H1 (cell line): ENCODE results near the gene CHST8. TPM values are rescaled to one million over a fixed set of nuclear protein-coding genes. Genes with fewer than 3 reads are reported as not detected.

ENCODE experiments used
- ATF3 ChIP-seq: IDR thresholded peaks from 2 replicates; pipeline ENCODE4 v1.6.1; 2011; ENCODE audit warnings: low read depth, mild to moderate bottlenecking, low read length; ENCODE audit not compliant: insufficient read depth
- BRCA1 ChIP-seq: IDR thresholded peaks from 2 replicates; pipeline ENCODE4 v1.6.1; 2012; ENCODE audit warnings: low read depth, low read length, improper control_type of control experiment
- GABPA ChIP-seq: IDR thresholded peaks from 2 replicates; pipeline ENCODE4 v1.6.1; 2011; ENCODE audit warnings: mild to moderate bottlenecking, low read length, moderate library complexity, borderline replicate concordance; ENCODE audit not compliant: insufficient read depth
- RFX5 ChIP-seq: IDR thresholded peaks from 2 replicates; pipeline ENCODE4 v1.6.1; 2011; ENCODE audit warnings: low read depth, low read length, improper control_type of control experiment, borderline replicate concordance
- RNF2 ChIP-seq: fragments of 200-900, 300-1000 bp; sonication (generic); IDR thresholded peaks from 2 replicates; pipeline ENCODE4 v1.7.1; 2016; ENCODE audit warnings: borderline replicate concordance, low read depth, mild to moderate bottlenecking, antibody characterized with exemption, low read length; ENCODE audit not compliant: poor library complexity, severe bottlenecking; ENCODE audit errors: missing control alignments
- TEAD4 ChIP-seq: IDR thresholded peaks from 2 replicates; pipeline ENCODE4 v1.6.1; 2012; ENCODE audit warnings: low read depth, low read length, inconsistent platforms, mixed read lengths
- polyA plus RNA-seq, 7 experiments: library from polyadenylated mRNA; depleted of rRNA in 3 of 7; stranded (reverse) in 5 of 7; unstranded in 2 of 7; fragments of >200 nt in 5 of 7; fragments of 200-250 nt in 2 of 7; gene quantifications; 1 replicate in 5 of 7; 2 replicates in 1 of 7; 4 replicates in 1 of 7; pipeline versions ENCODE4 v1.2.1 to v1.2.3, GENCODE V29; 2011 to 2013; ENCODE audit warnings: missing spikeins in 2 of 7, mixed read lengths in 2 of 7
- total RNA-seq: library from RNA; stranded (reverse); fragmentation: NEBNext Ultra II Directional; extraction: Animal tissue kit (Norgen Biotek cat#: 25700); gene quantifications from 2 replicates; pipeline ENCODE4 v1.2.1, GENCODE V29; 2021
- TF ChIP-seq, protein P1 (sequence below): fragments of 300-600 bp; sonication (generic); IDR thresholded peaks from 2 replicates; pipeline ENCODE4 v1.7.1; 2012; ENCODE audit warnings: low read length, moderate library complexity, mild to moderate bottlenecking, inconsistent platforms; ENCODE audit not compliant: insufficient replicate concordance
- TF ChIP-seq, protein P2 (sequence below), 3 experiments: IDR thresholded peaks; 1 replicate in 2 of 3; 2 replicates in 1 of 3; pipeline versions ENCODE4 v1.5.1 to v1.6.1; 2011; ENCODE audit warnings: low read length in 3 of 3, mild to moderate bottlenecking in 3 of 3, inconsistent platforms in 2 of 3, low read depth in 1 of 3, moderate library complexity in 1 of 3; ENCODE audit not compliant: insufficient read depth in 1 of 3; ENCODE audit errors: control extremely low read depth in 1 of 3

CHST8 gene
- total and polyA plus RNA-seq, 2 of the 8 experiments (the other 6 are each of a cell fraction or from before 2014, with no cell fraction given) = 10.8 to 28.2 TPM

DNA sequence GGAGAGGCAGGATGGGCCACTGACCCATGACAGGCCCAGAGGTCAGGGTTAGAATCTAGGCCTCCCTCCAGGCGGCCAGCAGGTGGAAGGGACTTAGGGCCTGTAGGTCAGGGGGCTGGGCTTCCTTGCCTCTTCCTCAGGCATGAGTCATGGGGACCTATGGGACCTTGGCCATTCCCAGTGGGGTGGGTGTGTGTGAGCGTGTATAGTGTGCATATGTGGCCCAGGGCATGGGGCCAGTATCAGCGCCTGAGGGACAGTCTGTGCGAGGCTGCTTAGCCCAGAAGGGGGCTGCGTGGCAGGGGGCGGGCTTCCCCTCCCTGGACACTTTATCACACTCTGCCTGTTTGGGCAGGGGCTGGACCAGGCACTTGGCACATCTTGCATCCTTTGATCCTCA lies 188.2 kb downstream of the CHST8 start (continued):
- TF ChIP-seq, protein P1, sequence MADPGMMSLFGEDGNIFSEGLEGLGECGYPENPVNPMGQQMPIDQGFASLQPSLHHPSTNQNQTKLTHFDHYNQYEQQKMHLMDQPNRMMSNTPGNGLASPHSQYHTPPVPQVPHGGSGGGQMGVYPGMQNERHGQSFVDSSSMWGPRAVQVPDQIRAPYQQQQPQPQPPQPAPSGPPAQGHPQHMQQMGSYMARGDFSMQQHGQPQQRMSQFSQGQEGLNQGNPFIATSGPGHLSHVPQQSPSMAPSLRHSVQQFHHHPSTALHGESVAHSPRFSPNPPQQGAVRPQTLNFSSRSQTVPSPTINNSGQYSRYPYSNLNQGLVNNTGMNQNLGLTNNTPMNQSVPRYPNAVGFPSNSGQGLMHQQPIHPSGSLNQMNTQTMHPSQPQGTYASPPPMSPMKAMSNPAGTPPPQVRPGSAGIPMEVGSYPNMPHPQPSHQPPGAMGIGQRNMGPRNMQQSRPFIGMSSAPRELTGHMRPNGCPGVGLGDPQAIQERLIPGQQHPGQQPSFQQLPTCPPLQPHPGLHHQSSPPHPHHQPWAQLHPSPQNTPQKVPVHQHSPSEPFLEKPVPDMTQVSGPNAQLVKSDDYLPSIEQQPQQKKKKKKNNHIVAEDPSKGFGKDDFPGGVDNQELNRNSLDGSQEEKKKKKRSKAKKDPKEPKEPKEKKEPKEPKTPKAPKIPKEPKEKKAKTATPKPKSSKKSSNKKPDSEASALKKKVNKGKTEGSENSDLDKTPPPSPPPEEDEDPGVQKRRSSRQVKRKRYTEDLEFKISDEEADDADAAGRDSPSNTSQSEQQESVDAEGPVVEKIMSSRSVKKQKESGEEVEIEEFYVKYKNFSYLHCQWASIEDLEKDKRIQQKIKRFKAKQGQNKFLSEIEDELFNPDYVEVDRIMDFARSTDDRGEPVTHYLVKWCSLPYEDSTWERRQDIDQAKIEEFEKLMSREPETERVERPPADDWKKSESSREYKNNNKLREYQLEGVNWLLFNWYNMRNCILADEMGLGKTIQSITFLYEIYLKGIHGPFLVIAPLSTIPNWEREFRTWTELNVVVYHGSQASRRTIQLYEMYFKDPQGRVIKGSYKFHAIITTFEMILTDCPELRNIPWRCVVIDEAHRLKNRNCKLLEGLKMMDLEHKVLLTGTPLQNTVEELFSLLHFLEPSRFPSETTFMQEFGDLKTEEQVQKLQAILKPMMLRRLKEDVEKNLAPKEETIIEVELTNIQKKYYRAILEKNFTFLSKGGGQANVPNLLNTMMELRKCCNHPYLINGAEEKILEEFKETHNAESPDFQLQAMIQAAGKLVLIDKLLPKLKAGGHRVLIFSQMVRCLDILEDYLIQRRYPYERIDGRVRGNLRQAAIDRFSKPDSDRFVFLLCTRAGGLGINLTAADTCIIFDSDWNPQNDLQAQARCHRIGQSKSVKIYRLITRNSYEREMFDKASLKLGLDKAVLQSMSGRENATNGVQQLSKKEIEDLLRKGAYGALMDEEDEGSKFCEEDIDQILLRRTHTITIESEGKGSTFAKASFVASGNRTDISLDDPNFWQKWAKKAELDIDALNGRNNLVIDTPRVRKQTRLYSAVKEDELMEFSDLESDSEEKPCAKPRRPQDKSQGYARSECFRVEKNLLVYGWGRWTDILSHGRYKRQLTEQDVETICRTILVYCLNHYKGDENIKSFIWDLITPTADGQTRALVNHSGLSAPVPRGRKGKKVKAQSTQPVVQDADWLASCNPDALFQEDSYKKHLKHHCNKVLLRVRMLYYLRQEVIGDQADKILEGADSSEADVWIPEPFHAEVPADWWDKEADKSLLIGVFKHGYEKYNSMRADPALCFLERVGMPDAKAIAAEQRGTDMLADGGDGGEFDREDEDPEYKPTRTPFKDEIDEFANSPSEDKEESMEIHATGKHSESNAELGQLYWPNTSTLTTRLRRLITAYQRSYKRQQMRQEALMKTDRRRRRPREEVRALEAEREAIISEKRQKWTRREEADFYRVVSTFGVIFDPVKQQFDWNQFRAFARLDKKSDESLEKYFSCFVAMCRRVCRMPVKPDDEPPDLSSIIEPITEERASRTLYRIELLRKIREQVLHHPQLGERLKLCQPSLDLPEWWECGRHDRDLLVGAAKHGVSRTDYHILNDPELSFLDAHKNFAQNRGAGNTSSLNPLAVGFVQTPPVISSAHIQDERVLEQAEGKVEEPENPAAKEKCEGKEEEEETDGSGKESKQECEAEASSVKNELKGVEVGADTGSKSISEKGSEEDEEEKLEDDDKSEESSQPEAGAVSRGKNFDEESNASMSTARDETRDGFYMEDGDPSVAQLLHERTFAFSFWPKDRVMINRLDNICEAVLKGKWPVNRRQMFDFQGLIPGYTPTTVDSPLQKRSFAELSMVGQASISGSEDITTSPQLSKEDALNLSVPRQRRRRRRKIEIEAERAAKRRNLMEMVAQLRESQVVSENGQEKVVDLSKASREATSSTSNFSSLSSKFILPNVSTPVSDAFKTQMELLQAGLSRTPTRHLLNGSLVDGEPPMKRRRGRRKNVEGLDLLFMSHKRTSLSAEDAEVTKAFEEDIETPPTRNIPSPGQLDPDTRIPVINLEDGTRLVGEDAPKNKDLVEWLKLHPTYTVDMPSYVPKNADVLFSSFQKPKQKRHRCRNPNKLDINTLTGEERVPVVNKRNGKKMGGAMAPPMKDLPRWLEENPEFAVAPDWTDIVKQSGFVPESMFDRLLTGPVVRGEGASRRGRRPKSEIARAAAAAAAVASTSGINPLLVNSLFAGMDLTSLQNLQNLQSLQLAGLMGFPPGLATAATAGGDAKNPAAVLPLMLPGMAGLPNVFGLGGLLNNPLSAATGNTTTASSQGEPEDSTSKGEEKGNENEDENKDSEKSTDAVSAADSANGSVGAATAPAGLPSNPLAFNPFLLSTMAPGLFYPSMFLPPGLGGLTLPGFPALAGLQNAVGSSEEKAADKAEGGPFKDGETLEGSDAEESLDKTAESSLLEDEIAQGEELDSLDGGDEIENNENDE = no peak
- TF ChIP-seq, protein P2, sequence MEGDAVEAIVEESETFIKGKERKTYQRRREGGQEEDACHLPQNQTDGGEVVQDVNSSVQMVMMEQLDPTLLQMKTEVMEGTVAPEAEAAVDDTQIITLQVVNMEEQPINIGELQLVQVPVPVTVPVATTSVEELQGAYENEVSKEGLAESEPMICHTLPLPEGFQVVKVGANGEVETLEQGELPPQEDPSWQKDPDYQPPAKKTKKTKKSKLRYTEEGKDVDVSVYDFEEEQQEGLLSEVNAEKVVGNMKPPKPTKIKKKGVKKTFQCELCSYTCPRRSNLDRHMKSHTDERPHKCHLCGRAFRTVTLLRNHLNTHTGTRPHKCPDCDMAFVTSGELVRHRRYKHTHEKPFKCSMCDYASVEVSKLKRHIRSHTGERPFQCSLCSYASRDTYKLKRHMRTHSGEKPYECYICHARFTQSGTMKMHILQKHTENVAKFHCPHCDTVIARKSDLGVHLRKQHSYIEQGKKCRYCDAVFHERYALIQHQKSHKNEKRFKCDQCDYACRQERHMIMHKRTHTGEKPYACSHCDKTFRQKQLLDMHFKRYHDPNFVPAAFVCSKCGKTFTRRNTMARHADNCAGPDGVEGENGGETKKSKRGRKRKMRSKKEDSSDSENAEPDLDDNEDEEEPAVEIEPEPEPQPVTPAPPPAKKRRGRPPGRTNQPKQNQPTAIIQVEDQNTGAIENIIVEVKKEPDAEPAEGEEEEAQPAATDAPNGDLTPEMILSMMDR (IDR thresholded peaks at IDR 0.05; ENCODE audit: control extremely low read depth in 1 of 3, insufficient read depth in 1 of 3, low read depth in 1 of 3, low read length in 3 of 3) = no peak
- TF ChIP-seq RNF2 = no peak
- no peak for TF ChIP-seq TEAD4
- no peak for TF ChIP-seq ATF3
- no peak for TF ChIP-seq GABPA
- no peak for TF ChIP-seq BRCA1
- TF ChIP-seq RFX5 = no peak
